GM12878 (cell line): ENCODE measurements around the gene RORB. TPM values are rescaled to one million over a fixed set of nuclear protein-coding genes. Genes with fewer than 3 reads are reported as not detected.

ENCODE experiments used
- ATAC-seq: fragments of 200-7000 bp; cut with Tn5 transposase; 3 replicates; pipeline ENCODE4 v1.9.1; 2020; ENCODE audit warnings: mild to moderate bottlenecking, moderate library complexity
- BruUV-seq: library from RNA; stranded (reverse); fragments of 400-500 nt; replicated peaks from 2 replicates; lab custom pipeline; 2021; lab: Mats Ljungman, UMichigan
- CTCF ChIA-PET: fragments of 300-600 bp; sonication (Branson Sonifier 250); formaldehyde crosslinking; extraction: SDS; loops from one replicate; lab custom pipeline; 2021; ENCODE audit warnings: inconsistent platforms; lab: Yijun Ruan, JAX
- POLR2A ChIA-PET: fragments of 350-600 bp; formaldehyde crosslinking; extraction: SDS; loops from one replicate; lab custom pipeline; 2021; ENCODE audit warnings: inconsistent platforms; lab: Charles Lee
- RAD21 ChIA-PET: fragments of 300-600 bp; sonication (Branson Sonifier 250); formaldehyde crosslinking; loops from one replicate; lab custom pipeline; 2023; ENCODE audit warnings: antibody characterized with exemption; ENCODE audit not compliant: unreplicated experiment; lab: Charles Lee
- SMC1A ChIA-PET: fragments of 300-600 bp; sonication (Branson Sonifier 250); formaldehyde crosslinking; loops from one replicate; lab custom pipeline; 2023; ENCODE audit not compliant: unreplicated experiment, uncharacterized antibody; lab: Charles Lee
- DNase-seq: peaks from one replicate; pipeline ENCODE4 v3.0.0-alpha.2; 2011; ENCODE audit warnings: low read depth, low spot score
- FAIRE-seq: peaks from 3 replicates; lab custom pipeline; 2011; peaks lifted over from hg19 to GRCh38; lab: Jason Lieb, UNC
- H2AFZ ChIP-seq: 2 replicates; pipeline ENCODE4 v1.6.0; 2011; ENCODE audit warnings: low read depth, low read length, control low read depth; ENCODE audit not compliant: control insufficient read depth
- H3K27ac ChIP-seq: 2 replicates; pipeline ENCODE4 v1.5.1; 2011; ENCODE audit warnings: control low read depth; ENCODE audit not compliant: control insufficient read depth, insufficient read depth
- H3K27me3 ChIP-seq, 2 experiments: replicated peaks in 1 of 2; 2 replicates each; pipeline versions ENCODE4 v1.6.0 to v1.6.1; 2011; ENCODE audit warnings: low read length in 1 of 2; ENCODE audit not compliant: control insufficient read depth in 2 of 2, insufficient read depth in 2 of 2
- H3K36me3 ChIP-seq, 2 experiments: 2 replicates each; pipeline ENCODE4 v1.5.1; 2011; ENCODE audit warnings: low read length in 1 of 2; ENCODE audit not compliant: control insufficient read depth in 2 of 2, insufficient read depth in 2 of 2
- H3K4me1 ChIP-seq: 2 replicates; pipeline ENCODE4 v1.6.1; 2011; ENCODE audit warnings: mild to moderate bottlenecking, low read length, moderate library complexity, mixed read lengths; ENCODE audit not compliant: control insufficient read depth, insufficient read depth
- H3K4me2 ChIP-seq: 2 replicates; pipeline ENCODE4 v1.6.0; 2011; ENCODE audit warnings: control low read depth; ENCODE audit not compliant: control insufficient read depth, insufficient read depth
- H3K4me3 ChIP-seq: fragments of 200-600 bp; sonication (generic); 2 replicates; pipeline ENCODE4 v1.5.1; 2016
- H3K79me2 ChIP-seq: 2 replicates; pipeline ENCODE4 v1.6.0; 2011; ENCODE audit warnings: low read length; ENCODE audit not compliant: control insufficient read depth, insufficient read depth
- H3K9ac ChIP-seq: 2 replicates; pipeline ENCODE4 v1.8.0; 2011; ENCODE audit warnings: low read length, control low read depth, mixed read lengths; ENCODE audit not compliant: control insufficient read depth, insufficient read depth
- H3K9me3 ChIP-seq: replicated peaks from 3 replicates; pipeline ENCODE4 v1.5.1; 2011; ENCODE audit warnings: mild to moderate bottlenecking, low read length; ENCODE audit not compliant: control insufficient read depth, insufficient read depth
- H4K20me1 ChIP-seq: 2 replicates; pipeline ENCODE4 v1.6.0; 2011; ENCODE audit not compliant: control insufficient read depth, insufficient read depth
- BHLHE40 ChIP-seq, 2 experiments: fragments of 450-650 bp in 1 of 2; IDR thresholded peaks; 2 replicates each; pipeline ENCODE4 v1.6.1; 2011 to 2017; ENCODE audit warnings: low read depth in 2 of 2, borderline replicate concordance in 1 of 2, improper control_type of control experiment in 1 of 2, low read length in 1 of 2, mild to moderate bottlenecking in 1 of 2
- ESRRA ChIP-seq: IDR thresholded peaks from 2 replicates; pipeline ENCODE4 v1.6.1; 2012; ENCODE audit warnings: mild to moderate bottlenecking, low read length, improper control_type of control experiment
- EZH2 ChIP-seq: IDR thresholded peaks from 2 replicates; pipeline ENCODE4 v1.6.1; 2012; ENCODE audit warnings: low read depth, mild to moderate bottlenecking, control low read depth, inconsistent platforms, low read length, borderline replicate concordance; ENCODE audit not compliant: control insufficient read depth
- KDM1A ChIP-seq: fragments of 200-600 bp; sonication (generic); IDR thresholded peaks from 2 replicates; pipeline ENCODE4 v1.6.1; 2016; ENCODE audit warnings: borderline replicate concordance
- MEF2A ChIP-seq: IDR thresholded peaks from 2 replicates; pipeline ENCODE4 v1.6.1; 2011; ENCODE audit warnings: low read depth, mild to moderate bottlenecking, low read length, moderate library complexity; ENCODE audit not compliant: insufficient read depth
- POLR2A ChIP-seq: IDR thresholded peaks from 2 replicates; pipeline ENCODE4 v1.6.1; 2011; ENCODE audit warnings: low read depth, mild to moderate bottlenecking, low read length
- RAD51 ChIP-seq: fragments of 450-650 bp; IDR thresholded peaks from 2 replicates; pipeline ENCODE4 v1.6.1; 2016; ENCODE audit warnings: moderate library complexity, mild to moderate bottlenecking, inconsistent platforms
- SUPT20H ChIP-seq: IDR thresholded peaks from 2 replicates; pipeline ENCODE4 v1.6.1; 2011; ENCODE audit warnings: low read depth, mild to moderate bottlenecking, low read length, moderate library complexity, borderline replicate concordance; ENCODE audit not compliant: control insufficient read depth
- TAF1 ChIP-seq: IDR thresholded peaks from 2 replicates; pipeline ENCODE4 v1.6.1; 2011; ENCODE audit warnings: mild to moderate bottlenecking, low read depth, low read length, borderline replicate concordance
- ZNF217 ChIP-seq: fragments of 450-650 bp; IDR thresholded peaks from 2 replicates; pipeline ENCODE4 v1.6.1; 2017; ENCODE audit warnings: antibody characterized with exemption, mild to moderate bottlenecking
- WGBS: methylation state at CpG from one replicate; pipeline ENCODE4 v1.1.6; 2016; ENCODE audit warnings: low lambda C conversion rate; ENCODE audit not compliant: insufficient replicate concordance, insufficient coverage; ENCODE audit errors: missing lambda C conversion rate; 5-methylcytosine and 5-hydroxymethylcytosine counted together
- in situ Hi-C: fragments of 300-500 bp; cut with MboI; formaldehyde crosslinking; loops from 9 replicates; pipeline ENCODE4 v1.14.3; 2018; ENCODE audit warnings: mixed read lengths
- intact Hi-C: fragments of 100-400 bp; cut with micrococcal nuclease; formaldehyde crosslinking; loops from one replicate; pipeline ENCODE4 v1.14.2; 2022; ENCODE audit not compliant: unreplicated experiment
- polyA plus RNA-seq, 11 experiments: library from polyadenylated mRNA; depleted of rRNA in 4 of 11; unstranded in 6 of 11; stranded (reverse) in 5 of 11; fragments of >200 nt; fragmentation: Nextera tagmentation in 4 of 11; fragmentation: Illumina TruSeq in 1 of 11; extraction: Ambion mirVana in 4 of 11; extraction: Trizol in 1 of 11; gene quantifications; 1 replicate in 1 of 11; 2 replicates in 10 of 11; pipeline versions ENCODE4 v1.2.1 to v1.2.3, GENCODE V29; 2011 to 2016; ENCODE audit warnings: inconsistent platforms in 2 of 11, missing spikeins in 2 of 11, low read depth in 1 of 11
- total RNA-seq, 4 experiments: library from RNA; depleted of rRNA in 3 of 4; stranded (reverse); fragments of >200 nt in 3 of 4; fragmentation: Illumina TruSeq in 1 of 4; extraction: Trizol in 1 of 4; gene quantifications; 2 replicates each; pipeline versions ENCODE4 v1.2.1 to v1.2.3, GENCODE V29; 2013 to 2021
- TF ChIP-seq, protein P1 (sequence below): fragments of 450-650 bp; IDR thresholded peaks from 2 replicates; pipeline ENCODE4 v1.6.1; 2014; ENCODE audit warnings: mild to moderate bottlenecking

The RORB gene
- total and polyA plus RNA-seq, 10 of the 15 experiments (the other 5 are each of a cell fraction or from before 2014, with no cell fraction given): under 0.01 to 0.01 TPM; not detected in 8

DNA sequence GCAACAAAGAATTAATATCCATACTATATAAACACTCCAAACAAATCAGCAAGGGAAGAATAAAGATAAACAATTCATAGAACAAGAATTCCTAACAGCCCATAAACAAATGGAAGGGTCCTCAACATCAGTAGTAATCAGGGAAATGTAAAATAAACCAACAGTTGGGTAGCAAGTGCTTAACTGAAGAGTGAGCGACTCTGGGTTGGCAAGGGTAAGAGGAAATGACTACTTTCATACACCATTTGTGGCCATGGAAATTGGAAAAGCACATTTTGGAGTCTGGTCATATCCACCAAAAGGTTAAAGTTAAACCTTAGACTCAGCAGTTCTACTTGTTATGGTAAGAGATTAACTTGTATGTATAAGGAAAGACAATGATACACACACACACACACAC is 17.4 kb upstream of the RORB start:
- BruUV-seq: no TSS peak
- no peak for DNase-seq
- in situ Hi-C loops: no loop called here
- TF ChIP-seq TAF1 (no peak), ESRRA (no peak)
- TF ChIP-seq, all 136 proteins: peak for 0
- WGBS: 0% methylated on average over 1 of the region's 1 CpG
- POLR2A ChIA-PET: no interaction called here
- Histone ChIP-seq H3K9ac (no peak overlapping the region), H3K4me2 (no peak overlapping the region), H2AFZ (no peak overlapping the region), H3K27me3 (no peaks in the 10 kb centered on the region), H3K4me3 (no peak overlapping the region), H3K9me3 (no peaks in the 10 kb centered on the region), H4K20me1 (no peaks in the 10 kb centered on the region), H3K4me1 (no peaks in the 10 kb centered on the region), H3K36me3 (no peaks in the 10 kb centered on the region), H3K79me2 (no peaks in the 10 kb centered on the region), H3K27ac (no peak overlapping the region)
- ATAC-seq: no peak
- CTCF ChIA-PET: no interaction called here
- intact Hi-C loops: no loop called here
- SMC1A ChIA-PET: no interaction called here
- RAD21 ChIA-PET: no interaction called here
- FAIRE-seq: no peak

- no peaks in the 10 kb centered on the region for H3K4me1 ChIP-seq
- ChIA-PET RAD21 (no interaction called here), CTCF (no interaction called here), SMC1A (no interaction called here), POLR2A (no interaction called here)
- no peak for DNase-seq
- no peaks in the 10 kb centered on the region for H3K9me3 ChIP-seq
- H3K27ac ChIP-seq: no peak overlapping the region
- intact Hi-C loops (no loop called here), in situ Hi-C loops (no loop called here)
- no peaks in the 10 kb centered on the region for H3K27me3 ChIP-seq
- no peaks in the 10 kb centered on the region for H3K36me3 ChIP-seq
- no peak overlapping the region for H3K4me2 ChIP-seq
- no peak overlapping the region for H3K4me3 ChIP-seq
- no peak overlapping the region for H2AFZ ChIP-seq
- no peak for ATAC-seq
- no TSS peak for BruUV-seq
- no peaks in the 10 kb centered on the region for H4K20me1 ChIP-seq
- no peak for TF ChIP-seq RAD51
- TF ChIP-seq MEF2A: no peak
- TF ChIP-seq SUPT20H: no peak
- TF ChIP-seq KDM1A: no peak
- TF ChIP-seq, protein P1, sequence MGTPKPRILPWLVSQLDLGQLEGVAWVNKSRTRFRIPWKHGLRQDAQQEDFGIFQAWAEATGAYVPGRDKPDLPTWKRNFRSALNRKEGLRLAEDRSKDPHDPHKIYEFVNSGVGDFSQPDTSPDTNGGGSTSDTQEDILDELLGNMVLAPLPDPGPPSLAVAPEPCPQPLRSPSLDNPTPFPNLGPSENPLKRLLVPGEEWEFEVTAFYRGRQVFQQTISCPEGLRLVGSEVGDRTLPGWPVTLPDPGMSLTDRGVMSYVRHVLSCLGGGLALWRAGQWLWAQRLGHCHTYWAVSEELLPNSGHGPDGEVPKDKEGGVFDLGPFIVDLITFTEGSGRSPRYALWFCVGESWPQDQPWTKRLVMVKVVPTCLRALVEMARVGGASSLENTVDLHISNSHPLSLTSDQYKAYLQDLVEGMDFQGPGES: no peak
- TF ChIP-seq BHLHE40 (IDR thresholded peaks at IDR 0.05; ENCODE audit: borderline replicate concordance in 1 of 2, low read depth in 2 of 2, low read length in 1 of 2): no peak
- no peak for TF ChIP-seq ZNF217
- no peak for TF ChIP-seq POLR2A
- no peak for TF ChIP-seq EZH2
- H3K9ac ChIP-seq: no peak overlapping the region
- 88% methylated on average over 1 of the region's 1 CpG for WGBS
- no peaks in the 10 kb centered on the region for H3K79me2 ChIP-seq
- no peak for FAIRE-seq
Measured at GRCh38 chr9:74487395-74487794, 9.7 kb upstream of the RORB start.
